Measurements from ENCODE around the gene KEL.

- no peak for TF ChIP-seq CTCF (IDR thresholded peaks at IDR 0.05)
- TF ChIP-seq POLR2A (IDR thresholded peaks at IDR 0.05), result no peak
These were observed 13.6 kb downstream of the KEL start for GRCh38 chr7:142948603-142949002.

Measured in thyroid gland (tissue), 4 donors.